ENCODE measurements around the gene UPF3A. TPM values are rescaled to one million over a fixed set of nuclear protein-coding genes. Genes with fewer than 3 reads are reported as not detected.

UPF3A gene, protein sequence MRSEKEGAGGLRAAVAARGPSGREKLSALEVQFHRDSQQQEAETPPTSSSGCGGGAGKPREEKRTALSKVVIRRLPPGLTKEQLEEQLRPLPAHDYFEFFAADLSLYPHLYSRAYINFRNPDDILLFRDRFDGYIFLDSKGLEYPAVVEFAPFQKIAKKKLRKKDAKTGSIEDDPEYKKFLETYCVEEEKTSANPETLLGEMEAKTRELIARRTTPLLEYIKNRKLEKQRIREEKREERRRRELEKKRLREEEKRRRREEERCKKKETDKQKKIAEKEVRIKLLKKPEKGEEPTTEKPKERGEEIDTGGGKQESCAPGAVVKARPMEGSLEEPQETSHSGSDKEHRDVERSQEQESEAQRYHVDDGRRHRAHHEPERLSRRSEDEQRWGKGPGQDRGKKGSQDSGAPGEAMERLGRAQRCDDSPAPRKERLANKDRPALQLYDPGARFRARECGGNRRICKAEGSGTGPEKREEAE
- total RNA-seq, result 23.5 and 41.1 TPM in 2 replicates

DNA sequence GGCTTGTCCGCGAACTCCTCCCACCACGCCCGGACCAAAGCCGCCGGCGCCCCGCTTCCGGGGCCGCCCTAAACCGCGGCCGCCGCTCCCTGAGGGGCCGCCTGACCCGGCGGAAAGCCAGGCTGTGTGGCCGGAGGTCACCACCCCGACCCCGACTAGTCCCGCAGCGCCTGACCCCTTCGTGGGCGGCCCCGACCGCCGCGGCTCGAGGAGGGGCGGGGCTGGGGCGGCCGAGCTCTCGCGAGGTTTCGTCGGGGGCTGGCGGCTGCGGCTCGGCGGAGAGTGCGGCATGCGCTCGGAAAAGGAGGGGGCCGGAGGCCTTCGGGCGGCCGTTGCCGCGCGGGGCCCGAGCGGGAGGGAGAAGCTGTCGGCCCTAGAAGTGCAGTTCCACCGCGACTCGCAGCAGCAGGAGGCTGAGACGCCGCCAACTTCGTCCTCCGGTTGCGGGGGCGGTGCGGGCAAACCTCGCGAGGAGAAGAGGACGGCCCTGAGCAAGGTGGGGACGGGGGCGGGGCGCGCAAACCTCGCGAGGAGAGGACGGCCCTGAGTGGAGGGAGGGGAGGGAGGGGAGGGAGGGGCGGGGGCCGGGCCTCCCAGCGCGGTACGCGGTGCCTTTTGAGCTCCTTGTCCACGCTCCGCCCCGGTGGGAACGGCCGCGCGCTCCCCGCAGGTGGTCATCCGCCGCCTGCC lies at the start of gene UPF3A:
Gene UPF3A (plus strand): TSS at position 251 of the 690 bp plus-strand sequence. CDS start 39 bp downstream, at position 290.

DNA sequence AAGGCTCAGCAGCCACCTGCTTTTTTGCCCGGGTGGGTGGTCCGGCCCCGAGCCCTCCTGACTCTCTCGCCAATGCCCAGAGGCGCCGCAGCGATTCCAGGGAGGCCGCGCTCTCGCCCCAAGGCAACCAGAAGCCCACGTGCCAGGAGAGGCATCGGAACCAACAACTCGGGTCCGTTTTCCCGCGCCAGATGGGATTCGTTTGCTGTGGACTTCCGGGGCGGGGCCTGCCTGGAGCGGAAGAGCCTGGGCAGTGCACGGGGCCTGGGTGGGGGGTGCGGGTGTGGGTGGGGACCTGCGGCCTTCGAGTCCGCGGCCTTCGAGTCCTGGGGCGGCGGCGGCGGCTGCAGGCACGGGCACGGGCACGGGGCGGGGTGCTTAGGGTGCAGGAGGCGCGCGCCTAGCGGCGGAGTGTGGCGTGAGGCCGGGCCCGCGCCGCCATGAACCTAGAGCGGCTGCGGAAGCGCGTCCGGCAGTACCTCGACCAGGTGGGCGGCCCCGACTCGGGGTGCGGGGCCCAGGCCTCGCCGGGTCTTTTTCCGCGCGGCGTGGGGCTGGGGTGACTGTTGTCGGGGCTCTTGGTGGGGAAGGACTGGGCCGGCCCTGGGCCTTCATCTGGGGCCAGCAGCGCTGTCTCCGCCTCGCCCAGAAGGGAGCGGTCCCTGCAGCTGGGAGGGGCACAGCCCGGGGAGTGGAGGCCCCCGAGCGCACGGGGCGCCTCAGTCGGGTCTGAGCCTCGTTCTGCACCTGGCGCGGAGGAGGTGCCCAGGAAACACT lies 46.6 kb upstream of the UPF3A start, which contains the start of gene CDC16:
Gene CDC16 (plus strand): TSS at position 253 of the 777 bp plus-strand sequence. CDS start 188 bp downstream, at position 441.

DNA sequence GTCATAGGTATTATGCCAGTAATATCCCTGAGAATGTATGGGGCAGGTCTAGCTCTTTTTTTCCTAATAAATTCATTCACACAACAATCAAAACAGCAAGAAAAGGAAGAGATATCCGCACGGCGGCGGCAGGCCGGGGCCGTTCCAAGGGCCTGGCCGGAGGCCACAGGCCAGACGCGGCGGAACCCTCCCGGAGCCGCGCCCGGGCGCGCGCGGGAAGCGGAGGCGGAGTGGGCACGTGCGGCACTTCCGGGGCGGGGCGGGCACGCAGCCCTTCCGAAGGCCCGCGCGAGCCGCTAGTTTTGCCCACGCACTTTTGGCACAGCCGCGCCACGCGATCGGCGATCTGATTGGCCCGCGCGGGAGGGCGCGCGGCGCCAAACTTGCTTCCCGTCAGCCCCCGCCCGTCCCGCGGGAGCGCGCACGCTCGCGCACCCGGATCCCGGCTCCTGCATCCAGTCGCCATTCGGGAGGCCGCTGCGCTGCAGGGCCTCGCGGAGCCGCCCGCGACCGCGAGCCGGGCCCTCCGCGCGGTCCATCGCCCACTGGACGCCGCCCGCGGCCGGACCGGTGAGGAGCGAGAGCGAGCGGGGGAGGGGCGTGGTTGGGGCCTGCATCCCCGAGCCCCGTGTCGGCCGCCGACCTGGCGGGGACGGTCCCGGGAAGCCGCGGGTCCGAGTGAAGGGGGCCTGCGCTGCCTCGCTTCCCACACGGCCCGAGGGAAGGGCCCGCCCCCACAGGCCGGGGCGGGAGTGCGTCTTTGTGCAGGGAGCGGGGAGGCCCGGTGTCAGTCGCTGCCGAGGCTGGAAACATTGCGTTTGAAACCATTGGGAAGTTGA lies 32.9 kb downstream of the UPF3A start, which contains the start of gene CHAMP1:
Gene CHAMP1 (plus strand): TSS at position 430 of the 839 bp plus-strand sequence. CDS start 9,340 bp downstream, outside the sequence.

Other genes starting within 250 kb of the UPF3A start
- 23.9 and 33.2 TPM in 2 replicates for gene RASA3, start 149.0 kb upstream of the UPF3A start, total RNA-seq
- gene CFAP97D2, start 102.3 kb upstream of the UPF3A start, total RNA-seq, result not detected in 2 replicates
- gene CDC16, start 46.7 kb upstream of the UPF3A start, total RNA-seq, result 57.2 and 62.6 TPM in 2 replicates
- gene CHAMP1, start 32.9 kb downstream of the UPF3A start, total RNA-seq, result 16.0 and 25.5 TPM in 2 replicates

All from uterine smooth muscle cell (primary cell).